PC-9 (cell line): ENCODE data around the gene TRIM26. TPM values are rescaled to one million over a fixed set of nuclear protein-coding genes. Genes with fewer than 3 reads are reported as not detected.
A peak's percentile ranks its signal among the peaks of the same experiment; 100 is the strongest.
"Not testable (repeated sequence)": the region's sequence is repeated elsewhere in the genome, so short reads cannot be mapped to it uniquely, and the experiment has no call there.

Experiments
- BruUV-seq: library from RNA; stranded (reverse); fragments of 400-500 nt; replicated peaks from 2 replicates; lab custom pipeline; 2021; lab: Mats Ljungman, UMichigan
- CTCF ChIA-PET: fragments of 300-600 bp; sonication (Branson Sonifier 250); formaldehyde crosslinking; loops from one replicate; lab custom pipeline; 2022; ENCODE audit warnings: antibody characterized with exemption; lab: Charles Lee
- POLR2A ChIA-PET: fragments of 300-600 bp; sonication (Branson Sonifier 250); formaldehyde crosslinking; loops from one replicate; lab custom pipeline; 2022; ENCODE audit warnings: antibody characterized with exemption; ENCODE audit not compliant: unreplicated experiment; lab: Charles Lee
- DNase-seq, 2 experiments: peaks; one replicate each; pipeline versions ENCODE4 v3.0.0 to v3.0.0-alpha.2; 2015 to 2022; ENCODE audit warnings: mixed read lengths in 1 of 2
- H2AFZ ChIP-seq: fragments of 200-600 bp; sonication (generic); 2 replicates; pipeline ENCODE4 v1.8.1; 2017; ENCODE audit warnings: antibody characterized with exemption
- H3F3A ChIP-seq: fragments of 200-600 bp; sonication (generic); 2 replicates; pipeline ENCODE4 v1.8.1; 2017; ENCODE audit warnings: antibody characterized with exemption, mild to moderate bottlenecking, low read depth; ENCODE audit not compliant: insufficient read depth
- H3K27ac ChIP-seq: fragments of 200-600 bp; sonication (generic); 2 replicates; pipeline ENCODE4 v1.6.1; 2016; ENCODE audit warnings: mixed run types
- H3K27me3 ChIP-seq: fragments of 200-600 bp; sonication (generic); 2 replicates; pipeline ENCODE4 v1.6.1; 2016; ENCODE audit warnings: low read depth, mixed run types; ENCODE audit not compliant: insufficient read depth
- H3K36me3 ChIP-seq: fragments of 200-600 bp; sonication (generic); 2 replicates; pipeline ENCODE4 v1.6.1; 2016; ENCODE audit warnings: low read depth, mixed run types
- H3K4me1 ChIP-seq: fragments of 200-600 bp; sonication (generic); replicated peaks from 2 replicates; pipeline ENCODE4 v1.6.1; 2016; ENCODE audit warnings: mixed run types; ENCODE audit not compliant: insufficient read depth
- H3K4me2 ChIP-seq: fragments of 200-600 bp; sonication (generic); 2 replicates; pipeline ENCODE4 v1.6.1; 2017; ENCODE audit warnings: mixed run types
- H3K4me3 ChIP-seq: fragments of 200-600 bp; sonication (generic); 2 replicates; pipeline ENCODE4 v1.6.1; 2016; ENCODE audit warnings: mixed run types
- H3K79me2 ChIP-seq: fragments of 200-600 bp; sonication (generic); 2 replicates; pipeline ENCODE4 v1.6.1; 2017; ENCODE audit warnings: low read depth, mixed run types
- H3K9me2 ChIP-seq: fragments of 200-600 bp; sonication (generic); 2 replicates; pipeline ENCODE4 v1.8.1; 2017; ENCODE audit warnings: mild to moderate bottlenecking; ENCODE audit not compliant: insufficient read depth
- H3K9me3 ChIP-seq: fragments of 200-600 bp; sonication (generic); 2 replicates; pipeline ENCODE4 v1.8.1; 2016; ENCODE audit warnings: low read depth; ENCODE audit not compliant: insufficient read depth
- H4K20me1 ChIP-seq: fragments of 200-600 bp; sonication (generic); 2 replicates; pipeline ENCODE4 v1.8.1; 2017; ENCODE audit not compliant: insufficient read depth
- EZH2 ChIP-seq: fragments of 200-600 bp; sonication (generic); IDR thresholded peaks from 2 replicates; pipeline ENCODE4 v1.8.0; 2017; ENCODE audit warnings: antibody characterized with exemption, low read depth
- intact Hi-C: fragments of 100-400 bp; cut with micrococcal nuclease; formaldehyde crosslinking; loops from one replicate; pipeline ENCODE4 v1.10.0; 2022; ENCODE audit not compliant: unreplicated experiment
- total RNA-seq: library from RNA; stranded (reverse); gene quantifications from 2 replicates; pipeline ENCODE4 v1.2.3, GENCODE V29; 2021
- TF ChIP-seq, protein P1 (sequence below): fragments of 200-600 bp; sonication (generic); conservative IDR thresholded peaks from 2 replicates; pipeline ENCODE4 v1.6.1; 2017; ENCODE audit warnings: mixed run types, antibody characterized with exemption, mild to moderate bottlenecking, moderate library complexity

The TRIM26 gene
- total RNA-seq, 1 experiment from 2014 or later, result 53.9 TPM

DNA sequence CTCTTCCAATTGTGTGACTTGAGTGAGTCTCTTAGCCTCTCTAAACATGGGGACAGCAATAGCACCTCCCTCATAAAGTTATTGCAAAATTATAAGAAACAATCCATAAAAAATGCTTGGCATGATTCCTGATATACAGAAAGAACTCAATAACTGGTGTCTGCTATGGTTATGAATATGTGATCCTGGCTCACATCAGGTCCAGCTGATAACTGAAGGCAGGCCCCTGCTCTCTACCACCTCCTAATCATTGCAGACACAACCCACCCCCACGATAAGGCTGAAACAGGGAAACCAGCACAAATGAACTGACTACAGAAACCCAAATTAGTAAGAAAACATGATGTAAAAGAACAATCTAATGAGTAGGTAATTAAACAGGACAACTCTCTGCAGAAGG is 44.5 kb downstream of the TRIM26 start:
- TF ChIP-seq, protein P1, sequence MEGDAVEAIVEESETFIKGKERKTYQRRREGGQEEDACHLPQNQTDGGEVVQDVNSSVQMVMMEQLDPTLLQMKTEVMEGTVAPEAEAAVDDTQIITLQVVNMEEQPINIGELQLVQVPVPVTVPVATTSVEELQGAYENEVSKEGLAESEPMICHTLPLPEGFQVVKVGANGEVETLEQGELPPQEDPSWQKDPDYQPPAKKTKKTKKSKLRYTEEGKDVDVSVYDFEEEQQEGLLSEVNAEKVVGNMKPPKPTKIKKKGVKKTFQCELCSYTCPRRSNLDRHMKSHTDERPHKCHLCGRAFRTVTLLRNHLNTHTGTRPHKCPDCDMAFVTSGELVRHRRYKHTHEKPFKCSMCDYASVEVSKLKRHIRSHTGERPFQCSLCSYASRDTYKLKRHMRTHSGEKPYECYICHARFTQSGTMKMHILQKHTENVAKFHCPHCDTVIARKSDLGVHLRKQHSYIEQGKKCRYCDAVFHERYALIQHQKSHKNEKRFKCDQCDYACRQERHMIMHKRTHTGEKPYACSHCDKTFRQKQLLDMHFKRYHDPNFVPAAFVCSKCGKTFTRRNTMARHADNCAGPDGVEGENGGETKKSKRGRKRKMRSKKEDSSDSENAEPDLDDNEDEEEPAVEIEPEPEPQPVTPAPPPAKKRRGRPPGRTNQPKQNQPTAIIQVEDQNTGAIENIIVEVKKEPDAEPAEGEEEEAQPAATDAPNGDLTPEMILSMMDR, result no peak
- no peak for TF ChIP-seq EZH2
- CTCF ChIA-PET, result no interaction called here

DNA sequence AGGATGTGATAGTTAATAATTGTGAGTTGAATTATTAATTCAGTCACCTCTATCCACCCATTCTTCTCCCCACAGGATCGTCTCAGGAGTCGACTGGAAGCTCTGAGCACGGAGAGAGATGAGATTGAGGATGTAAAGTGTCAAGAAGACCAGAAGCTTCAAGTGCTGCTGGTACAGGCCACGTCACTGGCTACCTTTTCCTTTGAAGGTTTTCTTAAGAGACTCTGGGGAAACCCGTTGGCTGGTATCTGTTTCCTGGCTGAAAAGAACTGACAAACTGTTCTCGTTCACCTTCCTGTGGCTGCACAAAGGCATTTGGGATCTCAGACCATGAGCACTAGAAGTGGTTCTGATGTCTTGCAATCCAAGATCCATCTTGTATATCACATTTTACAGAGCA is 46.1 kb downstream of the TRIM26 start:
- no peak overlapping the region for H3K4me3 ChIP-seq
- no peaks in the 10 kb centered on the region for H3K9me3 ChIP-seq
- H3K27ac ChIP-seq, result no peak overlapping the region
- DNase-seq, result peak in 1 of 2 experiments; percentile 9
- ChIA-PET CTCF (interaction anchor here (0.6 kb wide), 1 partner anchor 150 kb away, joined by 8 read pairs; no protein-coding TSS in a partner anchor), POLR2A (interaction anchor here (0.6 kb wide), 1 partner anchor 13 kb away, joined by 7 read pairs; no protein-coding TSS in a partner anchor)
- no peaks in the 10 kb centered on the region for H3K9me2 ChIP-seq
- H4K20me1 ChIP-seq, result no peaks in the 10 kb centered on the region
- no peaks in the 10 kb centered on the region for H3K4me1 ChIP-seq
- H3K27me3 ChIP-seq, result peaks cover 24% of the 10 kb centered on the region
- no peaks in the 10 kb centered on the region for H3K79me2 ChIP-seq
- H2AFZ ChIP-seq, result no peak overlapping the region
- BruUV-seq, result no TSS peak
- no peak overlapping the region for H3K4me2 ChIP-seq
- no peaks in the 10 kb centered on the region for H3F3A ChIP-seq
- TF ChIP-seq, protein P1, result no peak
- TF ChIP-seq EZH2, result no peak
- intact Hi-C loops, result no loop called here
- H3K36me3 ChIP-seq, result no peaks in the 10 kb centered on the region

More for the DNA sequence above, 44.5 kb downstream of the TRIM26 start:
- Histone ChIP-seq H3K4me2 (no peak overlapping the region), H3K27ac (no peak overlapping the region), H4K20me1 (no peaks in the 10 kb centered on the region), H3F3A (no peaks in the 10 kb centered on the region), H3K9me2 (no peaks in the 10 kb centered on the region), H3K36me3 (no peaks in the 10 kb centered on the region), H3K9me3 (no peaks in the 10 kb centered on the region), H2AFZ (no peak overlapping the region), H3K4me3 (no peak overlapping the region), H3K27me3 (peaks cover 24% of the 10 kb centered on the region), H3K4me1 (no peaks in the 10 kb centered on the region), H3K79me2 (no peaks in the 10 kb centered on the region)
- BruUV-seq, result no TSS peak
- peak in 1 of 2 experiments; percentile 13 for DNase-seq
- POLR2A ChIA-PET, result no interaction called here
- intact Hi-C loops, result no loop called here

DNA sequence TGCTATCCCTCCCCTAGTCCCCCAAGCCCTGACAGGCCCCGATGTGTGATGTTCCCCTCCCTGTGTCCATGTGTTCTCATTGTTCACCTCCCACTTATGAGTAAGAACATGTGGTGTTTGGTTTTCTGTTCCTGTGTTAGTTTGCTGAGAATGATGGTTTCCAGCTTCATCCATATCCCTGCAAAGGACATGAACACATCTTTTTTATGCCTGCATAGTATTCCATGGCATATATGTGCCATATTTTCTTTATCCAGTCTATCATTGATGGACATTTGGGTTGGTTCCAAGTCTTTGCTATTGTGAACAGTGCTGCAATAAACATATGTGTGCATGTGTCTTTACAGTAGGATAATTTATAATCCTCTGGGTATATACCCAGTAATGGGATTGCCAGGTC is 48.0 kb downstream of the TRIM26 start:
- H3K36me3 ChIP-seq, CTCF ChIA-PET, BruUV-seq: not testable (repeated sequence)

DNA sequence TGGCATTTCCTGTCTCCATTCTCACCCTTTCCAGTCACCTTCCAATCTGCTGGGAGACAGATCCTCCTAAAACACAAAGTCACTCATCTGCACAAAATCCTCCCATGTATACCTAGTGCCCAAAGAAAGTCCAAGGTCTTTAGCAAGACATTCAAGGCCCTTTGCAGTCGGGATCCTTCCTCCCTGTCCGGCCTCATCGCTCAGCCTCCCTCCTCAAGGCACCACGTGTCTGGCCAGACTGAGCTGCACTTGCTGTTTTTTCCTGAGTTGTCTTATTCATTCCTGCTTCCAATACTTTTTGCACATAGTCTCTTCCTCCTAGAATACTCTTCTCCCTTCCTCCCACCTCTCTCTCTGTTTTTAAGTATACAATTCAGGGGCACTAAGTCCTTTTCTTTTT is 48.5 kb downstream of the TRIM26 start:
- DNase-seq, result peak in 1 of 2 experiments; percentile 28
- no peak overlapping the region for H3K27ac ChIP-seq
- H2AFZ ChIP-seq, result no peak overlapping the region
- H3F3A ChIP-seq, result no peaks in the 10 kb centered on the region
- ChIA-PET CTCF (no interaction called here), POLR2A (no interaction called here)
- no peaks in the 10 kb centered on the region for H3K9me3 ChIP-seq
- no peak for TF ChIP-seq EZH2
- TF ChIP-seq, protein P1, result no peak
- peaks cover 8% of the 10 kb centered on the region for H3K27me3 ChIP-seq
- H3K4me2 ChIP-seq, result no peak overlapping the region
- H3K4me1 ChIP-seq, result no peaks in the 10 kb centered on the region
- H3K36me3 ChIP-seq, result no peaks in the 10 kb centered on the region
- no TSS peak for BruUV-seq
- H4K20me1 ChIP-seq, result no peaks in the 10 kb centered on the region
- intact Hi-C loops, result no loop called here
- H3K4me3 ChIP-seq, result no peak overlapping the region
- no peaks in the 10 kb centered on the region for H3K9me2 ChIP-seq
- no peaks in the 10 kb centered on the region for H3K79me2 ChIP-seq

More for the DNA sequence above, 48.0 kb downstream of the TRIM26 start:
- H3K4me2 ChIP-seq, H3K9me3 ChIP-seq, intact Hi-C loops, H3F3A ChIP-seq, H2AFZ ChIP-seq, H3K4me3 ChIP-seq, H3K27me3 ChIP-seq, H3K4me1 ChIP-seq, H3K79me2 ChIP-seq, POLR2A ChIA-PET, H3K9me2 ChIP-seq, DNase-seq, H4K20me1 ChIP-seq, H3K27ac ChIP-seq: not testable (repeated sequence)
